Endodermal cell (in vitro differentiated cells): ENCODE measurements around the gene ZDBF2. TPM values are rescaled to one million over a fixed set of nuclear protein-coding genes. Genes with fewer than 3 reads are reported as not detected.
A peak's percentile ranks its signal among the peaks of the same experiment; 100 is the strongest.
"Not testable (repeated sequence)": the region's sequence is repeated elsewhere in the genome, so short reads cannot be mapped to it uniquely, and the experiment has no call there.

Experiments
- DNase-seq: peaks from one replicate; pipeline ENCODE4 v3.0.0-alpha.2; 2017
- H3K27ac ChIP-seq: 2 replicates; pipeline ENCODE4 v1.5.1; 2013; ENCODE audit warnings: mild to moderate bottlenecking, low read depth, low read length, moderate library complexity
- H3K27me3 ChIP-seq: 2 replicates; pipeline ENCODE4 v1.6.1; 2013; ENCODE audit warnings: mild to moderate bottlenecking, low read length, moderate library complexity; ENCODE audit not compliant: insufficient read depth, control insufficient read depth, poor library complexity, severe bottlenecking
- H3K36me3 ChIP-seq: 2 replicates; pipeline ENCODE4 v1.7.0; 2013; ENCODE audit warnings: mild to moderate bottlenecking, low read length, moderate library complexity; ENCODE audit not compliant: control insufficient read depth, insufficient read depth
- H3K4me1 ChIP-seq: one replicate; pipeline ENCODE4 v1.7.0; 2013; ENCODE audit warnings: low read length; ENCODE audit not compliant: control insufficient read depth, insufficient read depth
- H3K4me3 ChIP-seq: 2 replicates; pipeline ENCODE4 v1.5.1; 2013; ENCODE audit warnings: mild to moderate bottlenecking, low read length, moderate library complexity
- H3K9ac ChIP-seq: 2 replicates; pipeline ENCODE4 v1.6.1; 2013; ENCODE audit warnings: mild to moderate bottlenecking, low read length, moderate library complexity; ENCODE audit not compliant: poor library complexity, severe bottlenecking; ENCODE audit errors: extremely low read depth
- H3K9me3 ChIP-seq: 2 replicates; pipeline ENCODE4 v1.6.1; 2013; ENCODE audit warnings: mild to moderate bottlenecking, low read length, moderate library complexity; ENCODE audit not compliant: control insufficient read depth
- H3K27ac Mint-ChIP-seq: 2 replicates; pipeline ENCODE4 v1.8.0; 2020; ENCODE audit warnings: mixed read lengths
- H3K27me3 Mint-ChIP-seq: 2 replicates; pipeline ENCODE4 v1.8.0; 2021; ENCODE audit warnings: mild to moderate bottlenecking, mixed read lengths; ENCODE audit not compliant: insufficient read depth
- H3K36me3 Mint-ChIP-seq: 2 replicates; pipeline ENCODE4 v1.8.0; 2020; ENCODE audit warnings: low read depth, mixed read lengths
- H3K4me1 Mint-ChIP-seq: 2 replicates; pipeline ENCODE4 v1.8.0; 2020; ENCODE audit warnings: mixed read lengths
- H3K4me3 Mint-ChIP-seq: 2 replicates; pipeline ENCODE4 v1.8.0; 2020; ENCODE audit warnings: mild to moderate bottlenecking, moderate library complexity, mixed read lengths
- H3K9me3 Mint-ChIP-seq: 2 replicates; pipeline ENCODE4 v1.8.0; 2020; ENCODE audit warnings: mild to moderate bottlenecking, mixed read lengths
- CTCF ChIP-seq: fragments of 200-600 bp; sonication (generic); conservative IDR thresholded peaks from 2 replicates; pipeline ENCODE4 v1.5.0; 2021; ENCODE audit warnings: antibody characterized with exemption, mild to moderate bottlenecking
- WGBS, 2 experiments: methylation state at CpG; one replicate each; pipeline versions ENCODE4 v1.1.5 to v1.1.7; 2013; ENCODE audit warnings: missing lambda C conversion rate in 2 of 2, mixed read lengths in 1 of 2; ENCODE audit not compliant: insufficient coverage in 1 of 2, insufficient read length in 1 of 2; 5-methylcytosine and 5-hydroxymethylcytosine counted together
- total RNA-seq, 2 donors: library from RNA; stranded (reverse); fragmentation: NEBNext Ultra II Directional in 1 of 2; extraction: Animal tissue kit (Norgen Biotek cat#: 25700) in 1 of 2; gene quantifications; 2 replicates in 1 of 2; 3 replicates in 1 of 2; pipeline ENCODE4 v1.2.1, GENCODE V29; 2021

ZDBF2 gene
- total RNA-seq, 2 donors from 2014 or later, result 14.1 to 27.0 TPM

DNA sequence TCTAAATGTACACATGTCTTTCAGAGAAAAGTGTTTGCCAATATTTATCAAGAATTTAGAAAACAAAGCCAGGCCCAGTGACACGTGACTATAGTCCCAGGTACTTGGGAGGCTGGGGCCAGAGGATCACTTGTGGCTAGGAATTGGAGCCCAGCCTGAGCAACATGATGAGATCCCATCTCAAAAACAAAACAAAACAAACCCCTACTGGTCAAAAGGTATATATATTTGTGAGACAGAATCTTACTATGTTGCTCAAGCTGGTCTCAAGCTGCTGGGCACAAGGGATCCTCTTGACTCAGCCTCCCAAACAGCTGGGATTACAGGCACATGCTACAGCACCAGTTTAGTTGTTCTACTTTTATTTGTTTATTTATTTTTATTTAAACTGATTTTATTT, 79.2 kb downstream of the ZDBF2 start:
- peaks cover 2% of the 10 kb centered on the region for H3K27me3 Mint-ChIP-seq
- no peaks in the 10 kb centered on the region for H3K4me1 ChIP-seq

GRCh38 chr2:206354129-206354528, 79.7 kb downstream of the ZDBF2 start:
- Mint-ChIP-seq H3K4me1 (no peaks in the 10 kb centered on the region), H3K27ac (no peak overlapping the region), H3K36me3 (peaks cover 4% of the 10 kb centered on the region), H3K9me3 (peaks cover 37% of the 10 kb centered on the region), H3K4me3 (no peak overlapping the region), H3K27me3 (peaks cover 2% of the 10 kb centered on the region)
- no peak overlapping the region for H3K9ac ChIP-seq
- no peak overlapping the region for H3K27ac ChIP-seq
- DNase-seq, result no peak
- no peak for TF ChIP-seq CTCF
- WGBS, 2 experiments, result 94 to 98% methylated on average over 5 to 6 of the region's 6 CpGs
- no peaks in the 10 kb centered on the region for H3K27me3 ChIP-seq
- H3K4me3 ChIP-seq, result no peak overlapping the region
- H3K36me3 ChIP-seq, result no peaks in the 10 kb centered on the region
- no peaks in the 10 kb centered on the region for H3K4me1 ChIP-seq
- H3K9me3 ChIP-seq, result peaks cover 19% of the 10 kb centered on the region

More for the DNA sequence above, 79.2 kb downstream of the ZDBF2 start:
- WGBS, 2 experiments, result 91% methylated on average over 1 of the region's 1 CpG; no CpG with 5 or more reads in 1 of the 2 experiments
- Mint-ChIP-seq H3K4me1 (no peaks in the 10 kb centered on the region), H3K36me3 (peaks cover 4% of the 10 kb centered on the region), H3K9me3 (peaks cover 38% of the 10 kb centered on the region), H3K4me3 (no peak overlapping the region), H3K27ac (no peak overlapping the region)
- TF ChIP-seq CTCF, result peak; percentile 38
- peaks cover 19% of the 10 kb centered on the region for H3K9me3 ChIP-seq
- H3K27me3 ChIP-seq, result no peaks in the 10 kb centered on the region
- DNase-seq, result no peak
- H3K36me3 ChIP-seq, result no peaks in the 10 kb centered on the region
- H3K4me3 ChIP-seq, result no peak overlapping the region
- no peak overlapping the region for H3K9ac ChIP-seq
- no peak overlapping the region for H3K27ac ChIP-seq

- not testable (repeated sequence) for H3K27me3 ChIP-seq, H3K36me3 Mint-ChIP-seq, H3K36me3 ChIP-seq, H3K27ac Mint-ChIP-seq, H3K9ac ChIP-seq, H3K4me1 Mint-ChIP-seq, H3K27ac ChIP-seq, H3K4me3 Mint-ChIP-seq, DNase-seq, H3K4me3 ChIP-seq, H3K4me1 ChIP-seq, H3K27me3 Mint-ChIP-seq
- 89 to 100% methylated on average over 1 to 29 of the region's 29 CpGs for WGBS, 2 experiments
- H3K9me3 Mint-ChIP-seq, result peaks cover 22% of the 10 kb centered on the region
- H3K9me3 ChIP-seq, result peaks cover 14% of the 10 kb centered on the region
Observed at GRCh38 chr2:206356840-206357239, 82.4 kb downstream of the ZDBF2 start.

GRCh38 chr2:206360840-206361239, 86.4 kb downstream of the ZDBF2 start:
- H3K4me3 ChIP-seq, H3K36me3 ChIP-seq, H3K4me3 Mint-ChIP-seq, H3K27ac ChIP-seq, H3K27me3 Mint-ChIP-seq, H3K4me1 ChIP-seq, H3K27ac Mint-ChIP-seq, H3K27me3 ChIP-seq, H3K9ac ChIP-seq, DNase-seq, H3K4me1 Mint-ChIP-seq, H3K36me3 Mint-ChIP-seq: not testable (repeated sequence)
- 91 to 100% methylated on average over 3 to 5 of the region's 5 CpGs for WGBS, 2 experiments
- peaks cover 21% of the 10 kb centered on the region for H3K9me3 Mint-ChIP-seq
- H3K9me3 ChIP-seq, result peaks cover 17% of the 10 kb centered on the region
